Measurements from ENCODE around the gene FOXL2NB.

Gene FOXL2NB

GRCh38 chr3:138935505-138935862 lies 11.5 kb upstream of the FOXL2NB start:
- Histone ChIP-seq H3K27me3 (ENCODE audit: insufficient read depth, low read length) (peaks cover 71% of the 10 kb centered on the region), H3K4me3 (ENCODE audit: low read length) (peak overlapping the region; percentile 71), H3K27ac (ENCODE audit: low read length) (no peak overlapping the region)

GRCh38 chr3:138935863-138936740 lies 10.9 kb upstream of the FOXL2NB start:
- peaks cover 12% of the 10 kb centered on the region; the same call in 1 of the 2 replicates for H3K4me1 ChIP-seq (ENCODE audit: insufficient read depth, low read length)
- peak overlapping the region; percentile 56; the same call in 1 of the 2 replicates for H3K9ac ChIP-seq (ENCODE audit: low read depth, low read length)
- no peak overlapping the region for H3K27ac ChIP-seq (ENCODE audit: low read length)
- peak overlapping the region; percentile 71 for H3K4me3 ChIP-seq (ENCODE audit: low read length)
- H3K27me3 ChIP-seq (ENCODE audit: insufficient read depth, low read length) = peaks cover 77% of the 10 kb centered on the region
- H3K36me3 ChIP-seq (ENCODE audit: insufficient read depth, low read depth, low read length) = no peaks in the 10 kb centered on the region
- no peaks in the 10 kb centered on the region; the same call in 1 of the 2 replicates for H3K9me3 ChIP-seq (ENCODE audit: insufficient read depth, low read depth, low read length)

More at GRCh38 chr3:138935505-138935862, 11.5 kb upstream of the FOXL2NB start:
- H3K4me1 ChIP-seq (ENCODE audit: insufficient read depth, low read length) = peaks cover 12% of the 10 kb centered on the region; the same call in 1 of the 2 replicates
- no peaks in the 10 kb centered on the region; the same call in 1 of the 2 replicates for H3K9me3 ChIP-seq (ENCODE audit: insufficient read depth, low read depth, low read length)
- H3K36me3 ChIP-seq (ENCODE audit: insufficient read depth, low read depth, low read length) = no peaks in the 10 kb centered on the region
- peak overlapping the region; percentile 56; the same call in 1 of the 2 replicates for H3K9ac ChIP-seq (ENCODE audit: low read depth, low read length)

GRCh38 chr3:138936741-138937689 lies 10.0 kb upstream of the FOXL2NB start:
- Histone ChIP-seq H3K27ac (ENCODE audit: low read length) (no peak overlapping the region), H3K9ac (ENCODE audit: low read depth, low read length) (no peak overlapping the region), H3K27me3 (ENCODE audit: insufficient read depth, low read length) (peaks cover 86% of the 10 kb centered on the region), H3K4me1 (ENCODE audit: insufficient read depth, low read length) (peaks cover 12% of the 10 kb centered on the region; the same call in 1 of the 2 replicates), H3K36me3 (ENCODE audit: insufficient read depth, low read depth, low read length) (no peaks in the 10 kb centered on the region), H3K4me3 (ENCODE audit: low read length) (peak overlapping the region; percentile 71; the same call in 1 of the 2 replicates), H3K9me3 (ENCODE audit: insufficient read depth, low read depth, low read length) (no peaks in the 10 kb centered on the region; the same call in 1 of the 2 replicates)

GRCh38 chr3:138937690-138938055 lies 9.3 kb upstream of the FOXL2NB start:
- no peak overlapping the region for H3K9ac ChIP-seq (ENCODE audit: low read depth, low read length)
- H3K4me3 ChIP-seq (ENCODE audit: low read length) = peak overlapping the region; percentile 46; the same call in 1 of the 2 replicates
- H3K9me3 ChIP-seq (ENCODE audit: insufficient read depth, low read depth, low read length) = no peaks in the 10 kb centered on the region; the same call in 1 of the 2 replicates
- H3K27ac ChIP-seq (ENCODE audit: low read length) = no peak overlapping the region
- no peaks in the 10 kb centered on the region for H3K36me3 ChIP-seq (ENCODE audit: insufficient read depth, low read depth, low read length)
- peaks cover 93% of the 10 kb centered on the region for H3K27me3 ChIP-seq (ENCODE audit: insufficient read depth, low read length)
- peaks cover 13% of the 10 kb centered on the region for H3K4me1 ChIP-seq (ENCODE audit: insufficient read depth, low read length)

- Histone ChIP-seq H3K9me3 (ENCODE audit: insufficient read depth, low read depth, low read length) (no peaks in the 10 kb centered on the region; the same call in 1 of the 2 replicates), H3K27me3 (ENCODE audit: insufficient read depth, low read length) (peaks cover 99% of the 10 kb centered on the region), H3K9ac (ENCODE audit: low read depth, low read length) (no peak overlapping the region), H3K36me3 (ENCODE audit: insufficient read depth, low read depth, low read length) (no peaks in the 10 kb centered on the region), H3K4me1 (ENCODE audit: insufficient read depth, low read length) (peaks cover 12% of the 10 kb centered on the region), H3K4me3 (ENCODE audit: low read length) (peak overlapping the region; percentile 46; the same call in 1 of the 2 replicates), H3K27ac (ENCODE audit: low read length) (no peak overlapping the region)
These were observed 8.8 kb upstream of the FOXL2NB start for GRCh38 chr3:138938056-138938876.

GRCh38 chr3:138938877-138939560 lies 8.0 kb upstream of the FOXL2NB start:
- Histone ChIP-seq H3K36me3 (ENCODE audit: insufficient read depth, low read depth, low read length) (no peaks in the 10 kb centered on the region), H3K9ac (ENCODE audit: low read depth, low read length) (no peak overlapping the region), H3K4me1 (ENCODE audit: insufficient read depth, low read length) (peaks cover 14% of the 10 kb centered on the region), H3K4me3 (ENCODE audit: low read length) (peak overlapping the region; percentile 46; the same call in 1 of the 2 replicates), H3K27me3 (ENCODE audit: insufficient read depth, low read length) (peaks cover 100% of the 10 kb centered on the region), H3K27ac (ENCODE audit: low read length) (no peak overlapping the region), H3K9me3 (ENCODE audit: insufficient read depth, low read depth, low read length) (no peaks in the 10 kb centered on the region; the same call in 1 of the 2 replicates)

GRCh38 chr3:138939561-138940241 lies 7.3 kb upstream of the FOXL2NB start:
- peaks cover 14% of the 10 kb centered on the region for H3K4me1 ChIP-seq (ENCODE audit: insufficient read depth, low read length)
- no peak overlapping the region for H3K9ac ChIP-seq (ENCODE audit: low read depth, low read length)
- H3K27me3 ChIP-seq (ENCODE audit: insufficient read depth, low read length) = peaks cover 100% of the 10 kb centered on the region
- no peaks in the 10 kb centered on the region for H3K36me3 ChIP-seq (ENCODE audit: insufficient read depth, low read depth, low read length)
- H3K27ac ChIP-seq (ENCODE audit: low read length) = no peak overlapping the region
- peak overlapping the region; percentile 46; the same call in 1 of the 2 replicates for H3K4me3 ChIP-seq (ENCODE audit: low read length)
- H3K9me3 ChIP-seq (ENCODE audit: insufficient read depth, low read depth, low read length) = no peaks in the 10 kb centered on the region; the same call in 1 of the 2 replicates

- Histone ChIP-seq H3K4me3 (ENCODE audit: low read length) (no peak overlapping the region), H3K9me3 (ENCODE audit: insufficient read depth, low read depth, low read length) (no peaks in the 10 kb centered on the region; the same call in 1 of the 2 replicates), H3K27me3 (ENCODE audit: insufficient read depth, low read length) (peaks cover 100% of the 10 kb centered on the region), H3K4me1 (ENCODE audit: insufficient read depth, low read length) (peaks cover 14% of the 10 kb centered on the region), H3K9ac (ENCODE audit: low read depth, low read length) (no peak overlapping the region), H3K27ac (ENCODE audit: low read length) (no peak overlapping the region), H3K36me3 (ENCODE audit: insufficient read depth, low read depth, low read length) (no peaks in the 10 kb centered on the region)
These were observed 6.6 kb upstream of the FOXL2NB start for GRCh38 chr3:138940446-138940845.

GRCh38 chr3:138941259-138941885 lies 5.6 kb upstream of the FOXL2NB start:
- Histone ChIP-seq H3K4me1 (ENCODE audit: insufficient read depth, low read length) (peaks cover 14% of the 10 kb centered on the region), H3K9me3 (ENCODE audit: insufficient read depth, low read depth, low read length) (no peaks in the 10 kb centered on the region; the same call in 1 of the 2 replicates), H3K27me3 (ENCODE audit: insufficient read depth, low read length) (peaks cover 100% of the 10 kb centered on the region), H3K36me3 (ENCODE audit: insufficient read depth, low read depth, low read length) (no peaks in the 10 kb centered on the region), H3K27ac (ENCODE audit: low read length) (no peak overlapping the region), H3K9ac (ENCODE audit: low read depth, low read length) (no peak overlapping the region), H3K4me3 (ENCODE audit: low read length) (no peak overlapping the region)

Data from iPS-20b (cell line).